ENCODE results near the gene KCNAB1. TPM values are rescaled to one million over a fixed set of nuclear protein-coding genes. Genes with fewer than 3 reads are reported as not detected.
"Not testable (repeated sequence)": the region's sequence is repeated elsewhere in the genome, so short reads cannot be mapped to it uniquely, and the experiment has no call there.

The KCNAB1 gene
- total RNA-seq, 4 donors from 2014 or later: 4.2 to 11.4 (median 7.8) TPM

DNA sequence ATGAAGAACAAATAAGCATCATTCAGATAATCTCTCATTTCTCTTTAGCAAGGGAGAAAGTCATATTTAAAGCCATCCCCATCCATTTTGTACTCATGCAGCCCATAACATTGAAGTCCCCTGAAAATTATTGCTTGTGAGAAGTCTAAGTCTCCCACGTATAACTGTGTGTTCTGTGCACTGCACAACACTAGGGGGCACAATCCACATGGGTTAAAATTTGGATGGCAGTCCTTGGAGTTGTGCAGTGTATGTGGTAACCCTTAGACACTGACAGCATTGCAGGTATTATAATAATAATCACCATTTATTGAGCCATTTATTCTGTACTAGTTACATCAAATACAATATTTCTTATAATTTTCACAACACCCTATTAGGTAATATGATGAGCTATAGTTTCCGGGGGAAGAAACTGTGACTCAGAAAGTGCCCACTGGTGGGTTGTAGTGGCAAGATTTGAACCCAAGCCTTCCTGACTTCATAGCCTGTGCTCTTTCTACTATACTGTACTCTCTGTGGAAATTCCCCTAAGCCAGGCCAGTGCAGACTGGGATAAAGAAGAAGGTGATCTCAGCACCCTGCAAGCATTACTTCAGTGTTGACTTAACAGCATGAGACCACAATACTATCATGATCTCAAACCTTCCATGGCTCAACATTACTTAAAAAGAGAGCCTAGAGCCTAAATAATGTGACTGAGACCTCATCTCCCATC, 15.7 kb downstream of the KCNAB1 start:
- peaks cover 0 to 27% (median 0%) of the 10 kb centered on the region in 4 donors for H3K4me1 ChIP-seq
- H3K9me3 ChIP-seq: no peaks in the 10 kb centered on the region
- H3K4me3 ChIP-seq: no peak overlapping the region
- TF ChIP-seq EP300 (IDR thresholded peaks at IDR 0.05) (no peak), POLR2A (IDR thresholded peaks at IDR 0.05) (no peak), CTCF (IDR thresholded peaks at IDR 0.05) (no peak)
- no peaks in the 10 kb centered on the region for H3K36me3 ChIP-seq
- H3K27me3 ChIP-seq: no peaks in the 10 kb centered on the region
- DNase-seq (ENCODE audit: low spot score in 2 of 2): no peak
- 76 to 80% methylated on average over 2 of the region's 2 CpGs for WGBS, 2 donors
- no peak overlapping the region for H3K27ac ChIP-seq

- H3K9me3 ChIP-seq; DNase-seq (ENCODE audit: low spot score in 2 of 2); H3K27me3 ChIP-seq; H3K27ac ChIP-seq; H3K36me3 ChIP-seq; H3K4me3 ChIP-seq: not testable (repeated sequence)
- WGBS, 2 donors: 77 to 84% methylated on average over 8 of the region's 8 CpGs
- peaks cover 0 to 17% (median 0%) of the 10 kb centered on the region in 4 donors for H3K4me1 ChIP-seq
Observed at GRCh38 chr3:156137397-156137796, 17.0 kb downstream of the KCNAB1 start.

DNA sequence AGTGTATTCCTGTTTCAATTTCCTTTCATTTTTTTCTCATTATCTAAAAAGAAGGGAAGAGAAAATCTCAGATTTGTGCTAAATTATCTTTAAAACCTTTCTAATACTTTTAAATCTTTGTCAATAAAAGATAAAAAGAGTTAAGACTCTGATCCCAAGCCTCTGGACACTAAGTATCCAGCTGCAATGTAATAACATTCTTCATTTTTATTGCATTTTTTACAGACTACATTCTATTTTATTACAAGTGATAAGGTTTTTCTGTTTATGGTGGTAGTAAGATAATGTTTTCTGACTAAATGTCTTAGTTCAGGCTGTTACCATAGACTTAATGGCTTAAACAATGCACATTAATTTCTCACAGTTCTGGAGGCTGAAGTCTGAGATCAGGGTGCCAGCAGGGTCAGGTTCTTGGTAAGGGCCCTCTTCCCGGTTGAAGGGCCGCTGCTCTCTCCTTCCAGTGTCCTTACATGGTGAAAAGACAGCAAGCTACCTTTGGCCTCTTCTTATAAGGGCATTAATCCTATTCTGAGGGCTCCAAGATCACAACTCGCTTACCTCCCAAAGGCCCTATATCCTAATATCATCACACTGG, 19.7 kb downstream of the KCNAB1 start:
- Histone ChIP-seq H3K27me3 (no peaks in the 10 kb centered on the region), H3K9me3 (no peaks in the 10 kb centered on the region), H3K27ac (no peak overlapping the region), H3K4me3 (no peak overlapping the region), H3K4me1 (no peaks in the 10 kb centered on the region), H3K36me3 (no peaks in the 10 kb centered on the region)
- no peak for DNase-seq (ENCODE audit: low spot score in 2 of 2)
- TF ChIP-seq CTCF (IDR thresholded peaks at IDR 0.05) (no peak), POLR2A (IDR thresholded peaks at IDR 0.05) (no peak), EP300 (IDR thresholded peaks at IDR 0.05) (no peak)
- 60 to 74% methylated on average over 3 of the region's 3 CpGs for WGBS, 2 donors

DNA sequence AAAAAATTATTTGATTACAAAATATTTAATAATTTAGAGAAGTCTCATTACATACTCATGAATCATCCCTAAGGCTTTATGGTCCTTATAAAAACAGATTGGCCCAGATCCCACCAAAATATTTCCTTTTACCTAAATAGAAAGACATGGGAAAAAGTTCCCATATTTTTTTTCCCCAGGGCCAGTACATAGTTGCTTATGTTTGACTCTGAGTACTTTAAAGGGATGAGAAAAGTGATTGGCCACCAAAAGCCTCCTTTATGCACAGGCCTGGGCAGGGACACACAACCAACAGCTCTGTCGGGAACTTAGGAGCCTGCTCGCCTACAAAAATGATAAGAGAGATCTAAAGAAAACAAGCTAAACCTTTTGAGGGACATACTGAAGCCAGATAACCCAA, 22.3 kb downstream of the KCNAB1 start:
- Histone ChIP-seq H3K36me3 (no peaks in the 10 kb centered on the region), H3K27ac (no peak overlapping the region), H3K27me3 (no peaks in the 10 kb centered on the region), H3K4me3 (peak overlapping the region in 2 of 4 donors; percentile 1 to 14), H3K4me1 (peaks cover 0 to 3% (median 0%) of the 10 kb centered on the region in 4 donors), H3K9me3 (no peaks in the 10 kb centered on the region)
- no peak for DNase-seq (ENCODE audit: low spot score in 2 of 2)
- no peak for TF ChIP-seq EP300 (IDR thresholded peaks at IDR 0.05)
- 68 to 89% methylated on average over 2 of the region's 2 CpGs for WGBS, 2 donors

- 84 to 91% methylated on average over 8 of the region's 8 CpGs for WGBS, 2 donors
- Histone ChIP-seq H3K9me3 (no peaks in the 10 kb centered on the region), H3K27me3 (no peaks in the 10 kb centered on the region), H3K4me3 (peak overlapping the region in 2 of 4 donors; percentile 1 to 14), H3K36me3 (no peaks in the 10 kb centered on the region), H3K4me1 (peaks cover 0 to 3% (median 0%) of the 10 kb centered on the region in 4 donors), H3K27ac (no peak overlapping the region)
- no peak for TF ChIP-seq EP300 (IDR thresholded peaks at IDR 0.05)
- no peak for TF ChIP-seq POLR2A (IDR thresholded peaks at IDR 0.05)
- TF ChIP-seq CTCF (IDR thresholded peaks at IDR 0.05): no peak
- no peak for DNase-seq (ENCODE audit: low spot score in 2 of 2)
Observed at GRCh38 chr3:156143136-156143535, 22.8 kb downstream of the KCNAB1 start.

DNA sequence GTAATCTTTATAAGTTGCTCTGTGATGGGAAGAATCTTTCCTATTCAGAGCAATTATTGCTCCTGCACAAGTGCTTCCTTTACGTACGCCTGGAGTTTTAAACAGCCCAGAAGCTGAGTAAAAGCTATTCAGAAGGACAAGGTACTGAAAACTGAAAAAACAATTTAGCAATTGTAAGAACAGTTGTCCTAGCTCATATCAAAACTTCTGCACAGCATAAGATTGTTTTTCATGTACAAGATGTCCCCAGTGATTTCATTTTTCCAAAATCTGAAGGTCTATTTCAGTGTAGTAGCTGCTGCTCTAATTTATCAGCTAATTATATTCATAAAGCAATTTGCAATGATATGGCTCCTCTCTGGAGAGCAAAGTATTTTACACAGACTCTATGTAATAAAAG, 23.7 kb downstream of the KCNAB1 start:
- no peaks in the 10 kb centered on the region for H3K27me3 ChIP-seq
- DNase-seq (ENCODE audit: low spot score in 2 of 2): no peak
- H3K27ac ChIP-seq: peak overlapping the region in 1 of 4 donors; percentile 25
- H3K9me3 ChIP-seq: no peaks in the 10 kb centered on the region
- WGBS, 2 donors: 78 to 79% methylated on average over 2 of the region's 2 CpGs
- no peaks in the 10 kb centered on the region for H3K36me3 ChIP-seq
- H3K4me3 ChIP-seq: peak overlapping the region in 2 of 4 donors; percentile 1 to 21
- TF ChIP-seq EP300 (IDR thresholded peaks at IDR 0.05) (no peak), CTCF (IDR thresholded peaks at IDR 0.05) (no peak), POLR2A (IDR thresholded peaks at IDR 0.05) (no peak)
- H3K4me1 ChIP-seq: peaks cover 0 to 11% (median 3%) of the 10 kb centered on the region in 4 donors

Data from tibial nerve (tissue), 4 donors.